IPS-NIHi7 (cell line): ENCODE data around the gene SCAI.
"Not testable (repeated sequence)": the region's sequence is repeated elsewhere in the genome, so short reads cannot be mapped to it uniquely, and the experiment has no call there.

ENCODE experiments used
- DNase-seq: peaks from one replicate; pipeline ENCODE4 v3.0.0; 2012; ENCODE audit warnings: mixed read lengths; ENCODE audit errors: extremely low spot score

The SCAI gene

GRCh38 chr9:125150349-125151245, 7.3 kb upstream of the SCAI start:
- no peak for DNase-seq

GRCh38 chr9:125147401-125147951, 4.1 kb upstream of the SCAI start:
- DNase-seq, result no peak

- no peak for DNase-seq
These were observed 2.9 kb upstream of the SCAI start for GRCh38 chr9:125146247-125146646.

GRCh38 chr9:125145425-125145824, 2.1 kb upstream of the SCAI start:
- DNase-seq, result no peak

GRCh38 chr9:125142560-125143376, 560 bp downstream of the SCAI start:
- DNase-seq, result peak; percentile 20

DNA sequence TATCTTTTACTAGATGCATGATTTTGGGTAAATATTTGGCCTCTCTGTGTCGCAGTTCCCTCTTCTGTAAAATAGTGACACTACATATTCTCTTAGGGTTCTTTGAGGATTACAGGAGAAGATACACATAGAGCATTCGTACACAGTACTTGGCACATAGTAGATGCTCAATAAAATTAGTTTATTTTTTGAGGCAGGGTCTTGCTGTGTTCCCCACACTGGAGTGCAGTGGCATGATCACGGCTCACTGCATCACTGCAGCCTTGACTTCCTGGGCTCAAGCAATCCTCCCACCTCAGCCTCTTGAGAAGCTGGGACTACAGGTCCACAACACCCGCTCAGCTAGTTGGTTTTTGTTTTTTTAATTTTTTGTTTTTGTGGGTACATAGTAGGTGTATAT, 1.6 kb downstream of the SCAI start:
- DNase-seq, result no peak

- no peak for DNase-seq
These were observed 2.1 kb downstream of the SCAI start for GRCh38 chr9:125141251-125141650.

DNA sequence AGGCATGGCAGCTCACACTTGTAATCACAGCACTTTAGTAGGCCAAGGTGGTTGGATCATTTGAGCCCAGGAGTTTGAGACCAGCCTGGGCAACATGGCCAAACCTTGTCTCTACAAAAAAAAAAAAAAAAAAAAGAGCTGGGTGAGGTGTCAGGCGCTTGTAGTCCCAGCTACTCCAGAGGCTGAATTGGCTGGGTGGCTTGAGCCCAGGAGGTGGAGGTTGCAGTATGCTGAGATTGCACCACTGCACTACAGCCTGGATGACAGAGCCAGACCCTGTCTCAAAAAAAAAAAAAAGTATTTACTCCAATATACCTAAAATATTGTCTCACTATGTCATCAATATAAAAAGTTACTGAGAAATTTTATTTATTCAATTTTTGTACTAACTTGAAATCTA, 2.8 kb downstream of the SCAI start:
- DNase-seq, result no peak

DNA sequence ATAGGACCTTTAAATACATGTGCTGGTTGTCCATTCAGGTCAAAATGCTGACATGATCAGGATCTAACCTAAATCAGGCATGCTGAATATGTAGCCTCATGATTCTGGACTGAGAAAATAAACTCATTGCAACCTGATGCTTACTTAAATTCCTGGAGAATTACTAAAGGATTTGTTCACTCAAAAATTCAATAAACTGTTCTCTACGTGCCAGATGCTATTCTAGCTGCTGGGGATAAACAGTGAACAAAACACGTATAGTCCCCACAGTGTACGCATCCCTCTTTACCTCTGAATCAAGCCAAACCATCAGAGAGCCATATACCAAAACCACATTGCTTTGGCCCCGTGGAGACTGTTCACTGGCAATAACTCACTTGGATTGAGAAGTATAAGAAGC, 6.1 kb downstream of the SCAI start:
- no peak for DNase-seq

- no peak for DNase-seq
These were observed 8.4 kb downstream of the SCAI start for GRCh38 chr9:125134976-125135375.

DNA sequence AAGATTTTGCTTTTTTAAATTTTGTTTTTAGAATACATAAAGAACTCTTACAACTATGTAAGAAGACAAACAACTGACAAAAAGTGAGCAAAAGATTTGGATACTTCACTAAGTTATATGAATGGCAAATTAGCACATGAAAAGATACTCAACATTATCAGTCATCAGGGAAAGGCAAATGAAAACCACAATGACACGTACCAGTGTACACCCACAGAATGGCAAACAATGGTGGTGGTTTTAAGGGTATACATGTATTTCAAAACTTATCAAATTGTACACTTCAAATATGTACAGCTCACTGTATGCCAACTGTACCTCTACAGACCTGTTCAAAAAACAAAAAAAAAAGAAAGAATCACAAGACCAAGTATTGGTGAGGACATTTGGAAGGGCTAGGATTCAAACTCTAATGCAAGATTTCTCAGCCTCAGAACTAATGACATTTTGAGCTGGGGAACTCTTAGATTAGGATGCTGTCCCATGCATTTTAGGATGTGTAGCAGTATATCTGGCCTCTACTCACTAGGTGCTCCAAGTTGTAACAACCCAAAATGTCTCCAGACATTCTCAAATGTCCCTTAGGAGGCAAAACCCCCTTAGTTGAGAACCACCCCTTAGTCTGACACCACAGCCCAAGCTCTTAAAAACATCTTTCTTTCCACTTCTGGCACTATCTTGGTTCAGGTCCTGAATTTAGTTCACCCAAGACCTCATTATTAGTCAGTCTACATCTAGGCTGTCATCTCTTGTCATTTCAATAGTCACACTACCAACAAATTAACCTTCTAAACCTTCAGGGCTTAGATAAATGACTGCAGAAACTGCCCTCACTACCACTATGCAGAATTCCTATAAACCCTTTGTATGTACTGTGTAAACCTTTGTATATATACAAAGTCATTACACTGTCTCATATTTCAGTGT, 9.7 kb downstream of the SCAI start:
- no peak for DNase-seq

GRCh38 chr9:125131778-125132177, 11.6 kb downstream of the SCAI start:
- no peak for DNase-seq

GRCh38 chr9:125126019-125126746, 17.1 kb downstream of the SCAI start:
- no peak for DNase-seq

GRCh38 chr9:125125523-125125922, 17.8 kb downstream of the SCAI start:
- DNase-seq, result no peak

- no peak for DNase-seq
These were observed 22.2 kb downstream of the SCAI start for GRCh38 chr9:125121146-125121545.

- no peak for DNase-seq
These were observed 23.6 kb downstream of the SCAI start for GRCh38 chr9:125119643-125120286.

DNA sequence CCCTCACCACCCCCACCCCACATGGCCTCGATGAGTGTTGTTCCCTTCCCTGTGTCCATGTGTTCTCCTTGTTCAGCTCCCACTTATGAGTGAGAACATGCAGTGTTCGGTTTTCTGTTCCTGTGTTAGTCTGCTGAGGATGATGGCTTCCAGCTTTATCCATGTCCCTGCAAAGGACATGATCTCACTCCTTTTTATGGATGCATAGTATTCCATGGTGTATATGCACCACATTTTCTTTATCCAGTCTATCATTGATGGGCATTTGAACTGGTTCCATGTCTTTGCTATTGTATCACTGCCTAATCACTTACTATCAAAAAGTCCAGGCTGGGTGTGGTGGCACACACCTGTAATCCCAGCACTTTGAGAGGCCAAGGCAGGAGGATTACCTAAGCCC, 24.6 kb downstream of the SCAI start:
- not testable (repeated sequence) for DNase-seq

- not testable (repeated sequence) for DNase-seq
These were observed 28.8 kb downstream of the SCAI start for GRCh38 chr9:125114503-125114902.

DNA sequence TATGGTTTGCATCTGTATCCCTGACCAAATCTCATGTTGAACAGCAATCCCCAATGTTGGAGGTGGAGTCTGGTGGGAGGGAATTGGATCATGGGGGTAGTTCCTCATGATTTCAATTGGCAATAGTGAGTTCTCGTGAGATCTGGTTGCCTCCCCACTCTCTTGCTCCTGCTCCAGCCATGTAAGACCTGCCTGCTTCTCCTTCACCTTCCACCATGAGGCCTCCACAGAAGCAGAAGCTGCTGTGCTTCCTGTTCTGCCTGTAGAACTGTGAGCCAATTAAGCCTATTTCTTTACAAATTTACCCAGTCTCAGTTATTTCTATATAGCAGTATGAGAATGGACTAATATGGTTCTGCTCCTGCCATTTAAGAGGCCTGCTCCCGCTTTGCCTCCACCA, 32.9 kb downstream of the SCAI start:
- DNase-seq, result no peak

GRCh38 chr9:125108541-125108940, 34.8 kb downstream of the SCAI start:
- not testable (repeated sequence) for DNase-seq
